GM15510 (cell line): ENCODE data around the gene S1PR5.

Source experiments
- POLR2A ChIP-seq: IDR thresholded peaks from 3 replicates; pipeline ENCODE4 v1.6.1; 2011; ENCODE audit warnings: borderline replicate concordance; ENCODE audit not compliant: insufficient read length; ENCODE audit errors: extremely low read depth

The S1PR5 gene

GRCh38 chr19:10517361-10517759 is at the start of gene S1PR5:
Gene S1PR5 (minus strand): TSS chr19:10517447. CDS start chr19:10515011, 2,436 bp downstream.
- no peak for TF ChIP-seq POLR2A

- peak; percentile 25 for TF ChIP-seq POLR2A
These were observed 49.6 kb upstream of the S1PR5 start for GRCh38 chr19:10566658-10567410.

GRCh38 chr19:10566408-10566657 is 49.1 kb upstream of the S1PR5 start:
- no peak for TF ChIP-seq POLR2A

- TF ChIP-seq POLR2A = peak; percentile 80
These were observed 48.5 kb upstream of the S1PR5 start, which contains the start of gene KRI1 for GRCh38 chr19:10565567-10566407. Gene KRI1 (minus strand): TSS chr19:10566010. CDS start chr19:10565999, 11 bp downstream.

- TF ChIP-seq POLR2A = no peak
These were observed 47.9 kb upstream of the S1PR5 start for GRCh38 chr19:10565028-10565566.

- TF ChIP-seq POLR2A = no peak
These were observed 45.4 kb upstream of the S1PR5 start for GRCh38 chr19:10562609-10563008.

- no peak for TF ChIP-seq POLR2A
These were observed 42.9 kb upstream of the S1PR5 start for GRCh38 chr19:10560154-10560553.

GRCh38 chr19:10557603-10558197 is 40.5 kb upstream of the S1PR5 start:
- TF ChIP-seq POLR2A = no peak

- no peak for TF ChIP-seq POLR2A
These were observed 38.3 kb upstream of the S1PR5 start for GRCh38 chr19:10555610-10555973.

GRCh38 chr19:10554760-10555609 is 37.7 kb upstream of the S1PR5 start:
- no peak for TF ChIP-seq POLR2A

GRCh38 chr19:10553943-10554381 is 36.7 kb upstream of the S1PR5 start:
- no peak for TF ChIP-seq POLR2A

GRCh38 chr19:10553087-10553667 is 35.9 kb upstream of the S1PR5 start:
- no peak for TF ChIP-seq POLR2A

- no peak for TF ChIP-seq POLR2A
These were observed 35.3 kb upstream of the S1PR5 start for GRCh38 chr19:10552510-10553053.

GRCh38 chr19:10551698-10552301 is 34.6 kb upstream of the S1PR5 start:
- TF ChIP-seq POLR2A = no peak

GRCh38 chr19:10550336-10550735 is 33.1 kb upstream of the S1PR5 start:
- TF ChIP-seq POLR2A = no peak
